B cell (primary cell): Measurements from ENCODE around the gene DNAJC9. TPM values are rescaled to one million over a fixed set of nuclear protein-coding genes. Genes with fewer than 3 reads are reported as not detected.
A peak's percentile ranks its signal among the peaks of the same experiment; 100 is the strongest.

Experiments used
- ATAC-seq: fragments of 200-7000 bp; cut with Tn5 transposase; one replicate; pipeline ENCODE4 v1.10.0; 2021; ENCODE audit warnings: low read depth, mild to moderate bottlenecking, moderate number of reproducible peaks, moderate library complexity
- CTCF ChIA-PET: fragments of 350-600 bp; sonication (Branson Sonifier 250); formaldehyde crosslinking; loops from one replicate; lab custom pipeline; 2021; ENCODE audit warnings: antibody characterized with exemption, inconsistent platforms; lab: Charles Lee
- POLR2A ChIA-PET: fragments of 350-600 bp; sonication (Branson Sonifier 250); formaldehyde crosslinking; loops from one replicate; lab custom pipeline; 2021; ENCODE audit warnings: antibody characterized with exemption; lab: Charles Lee
- DNase-seq: peaks from one replicate; pipeline ENCODE4 v3.0.0; 2013
- H2AFZ ChIP-seq: 2 replicates; pipeline ENCODE4 v1.6.1; 2012; ENCODE audit warnings: mild to moderate bottlenecking, low read depth, low read length; ENCODE audit not compliant: insufficient read depth, poor library complexity, severe bottlenecking
- H3K27ac ChIP-seq, 2 donors: 1 replicate in 1 of 2; 2 replicates in 1 of 2; pipeline ENCODE4 v1.5.1; 2012 to 2013; ENCODE audit warnings: low read length in 2 of 2, mild to moderate bottlenecking in 2 of 2, moderate library complexity in 1 of 2
- H3K27me3 ChIP-seq, 4 experiments: fragments of 200-600 bp in 1 of 4; sonication (generic) in 1 of 4; replicated peaks in 1 of 4; 1 replicate in 2 of 4; 2 replicates in 2 of 4; pipeline versions ENCODE4 v1.6.1 to v1.7.0; 2013 to 2016; ENCODE audit warnings: low read length in 3 of 4, mild to moderate bottlenecking in 2 of 4, mixed read lengths in 1 of 4, moderate library complexity in 1 of 4; ENCODE audit not compliant: insufficient read depth in 4 of 4, control insufficient read depth in 3 of 4; ENCODE audit errors: control extremely low read depth in 1 of 4
- H3K36me3 ChIP-seq, 2 experiments: replicated peaks in 1 of 2; 1 replicate in 1 of 2; 2 replicates in 1 of 2; pipeline versions ENCODE4 v1.6.1 to v1.7.1; 2013; ENCODE audit warnings: low read length in 1 of 2; ENCODE audit not compliant: insufficient read depth in 2 of 2, control insufficient read depth in 1 of 2; ENCODE audit errors: control extremely low read depth in 1 of 2, extremely low read depth in 1 of 2
- H3K4me1 ChIP-seq, 2 donors: fragments of 200-600 bp in 1 of 2; sonication (generic) in 1 of 2; 1 replicate in 1 of 2; 2 replicates in 1 of 2; pipeline versions ENCODE4 v1.5.1 to v1.6.1; 2013 to 2017; ENCODE audit warnings: low read length in 2 of 2; ENCODE audit not compliant: control insufficient read depth in 2 of 2, insufficient read depth in 2 of 2
- H3K4me2 ChIP-seq: replicated peaks from 2 replicates; pipeline ENCODE3; 2012; ENCODE audit warnings: mild to moderate bottlenecking, low read depth, low read length; ENCODE audit not compliant: poor library complexity, severe bottlenecking
- H3K4me3 ChIP-seq, 5 experiments: fragments of 200-600 bp in 1 of 5; sonication (generic) in 1 of 5; 1 replicate in 3 of 5; 2 replicates in 2 of 5; pipeline versions ENCODE4 v1.5.1 to v1.7.0; 2011 to 2016; ENCODE audit warnings: low read length in 4 of 5, mild to moderate bottlenecking in 4 of 5, low read depth in 2 of 5, control low read depth in 1 of 5, moderate library complexity in 1 of 5; ENCODE audit not compliant: insufficient read depth in 1 of 5; ENCODE audit errors: control extremely low read depth in 1 of 5, extremely low read depth in 1 of 5
- H3K79me2 ChIP-seq: fragments of 200-600 bp; sonication (generic); one replicate; pipeline ENCODE4 v1.6.0; 2016; ENCODE audit warnings: low read length; ENCODE audit not compliant: control insufficient read depth, insufficient read depth
- H3K9ac ChIP-seq: fragments of 200-600 bp; sonication (generic); 2 replicates; pipeline ENCODE4 v1.6.1; 2017; ENCODE audit warnings: mild to moderate bottlenecking, low read length, moderate library complexity
- H3K9me3 ChIP-seq, 3 donors: one replicate each; pipeline versions ENCODE4 v1.6.1 to v1.7.1; 2013; ENCODE audit warnings: low read length in 2 of 3; ENCODE audit not compliant: control insufficient read depth in 2 of 3, insufficient read depth in 1 of 3; ENCODE audit errors: control extremely low read depth in 1 of 3
- H4K20me1 ChIP-seq: 2 replicates; pipeline ENCODE4 v1.6.0; 2012; ENCODE audit warnings: mild to moderate bottlenecking, low read length; ENCODE audit not compliant: insufficient read depth, control insufficient read depth, poor library complexity, severe bottlenecking
- H3K27ac Mint-ChIP-seq: one replicate; pipeline ENCODE4 v1.8.0; 2021; ENCODE audit warnings: mixed read lengths
- H3K27me3 Mint-ChIP-seq: one replicate; pipeline ENCODE4 v1.8.0; 2021; ENCODE audit warnings: mixed read lengths
- H3K4me1 Mint-ChIP-seq: one replicate; pipeline ENCODE4 v1.8.0; 2021; ENCODE audit warnings: mixed read lengths
- H3K4me3 Mint-ChIP-seq: one replicate; pipeline ENCODE4 v1.8.0; 2021; ENCODE audit warnings: mixed read lengths
- H3K9me3 Mint-ChIP-seq: one replicate; pipeline ENCODE4 v1.8.0; 2022; ENCODE audit warnings: mixed read lengths; ENCODE audit not compliant: insufficient read depth
- CTCF ChIP-seq: fragments of 200-600 bp; IDR thresholded peaks from one replicate; pipeline ENCODE4 v1.8.0; 2022; ENCODE audit warnings: antibody characterized with exemption, mild to moderate bottlenecking
- EZH2 ChIP-seq: IDR thresholded peaks from 2 replicates; pipeline ENCODE4 v1.6.1; 2012; ENCODE audit warnings: borderline replicate concordance, low read depth, mild to moderate bottlenecking, moderate library complexity, low read length; ENCODE audit not compliant: insufficient read depth, poor library complexity, severe bottlenecking
- WGBS: methylation state at CpG from one replicate; pipeline ENCODE4 v1.1.5; 2013; ENCODE audit warnings: missing lambda C conversion rate; ENCODE audit not compliant: insufficient coverage; 5-methylcytosine and 5-hydroxymethylcytosine counted together
- intact Hi-C: fragments of 100-400 bp; cut with micrococcal nuclease; formaldehyde crosslinking; loops from one replicate; pipeline ENCODE4 v1.10.0; 2022
- polyA minus RNA-seq: library from RNA; depleted of rRNA, polyadenylated mRNA; stranded (reverse); fragments of >200 nt; gene quantifications from 2 replicates; pipeline ENCODE4 v1.2.3, GENCODE V29; 2012
- polyA plus RNA-seq: library from polyadenylated mRNA; depleted of rRNA; stranded (reverse); fragments of >200 nt; gene quantifications from 2 replicates; pipeline ENCODE4 v1.2.3, GENCODE V29; 2012
- total RNA-seq, 2 donors: library from RNA; stranded (reverse); fragments of 120-200 nt in 1 of 2; gene quantifications; 1 replicate in 1 of 2; 2 replicates in 1 of 2; pipeline versions ENCODE4 v1.2.3 to v1.2.4, GENCODE V29; 2013 to 2022

DNAJC9 gene
- total RNA-seq = 25.6 and 28.2 TPM in 2 replicates
- 27.0 TPM for total RNA-seq (2013)
- polyA plus RNA-seq = 11.8 and 15.8 TPM in 2 replicates
- 13.0 and 15.6 TPM in 2 replicates for polyA minus RNA-seq

GRCh38 chr10:73246646-73247508, at the start of gene DNAJC9:
Gene DNAJC9, minus strand, starts transcription at chr10:73247255. Its CDS starts 66 bp downstream, at chr10:73247189.
- H3K4me2 ChIP-seq = peak within 1 kb of the TSS; percentile 72
- ChIA-PET CTCF (interaction anchor here (1.4 kb wide), 1 partner anchor 150 kb away, joined by 3 read pairs; the partner anchor contains the start of gene P4HA1), POLR2A (interaction anchor here (0.6 to 2.0 kb wide), 3 partner anchors 150 to 210 kb away, joined by 5 to 7 read pairs (median 6); partner anchors contain the start of genes ANXA7 and P4HA1)
- peak within 1 kb of the TSS; percentile 85 to 86 for H3K27ac ChIP-seq
- peak within 1 kb of the TSS; percentile 94 for H3K27ac Mint-ChIP-seq
- DNase-seq = peak; percentile 97
- H3K79me2 ChIP-seq = peaks cover 49% of the 10 kb centered on the region
- H3K9ac ChIP-seq = peak within 1 kb of the TSS; percentile 82
- peak within 1 kb of the TSS; percentile 96 for H3K4me3 Mint-ChIP-seq
- no peak for TF ChIP-seq CTCF
- no peak for TF ChIP-seq EZH2
- H2AFZ ChIP-seq = peak within 1 kb of the TSS; percentile 85
- peak within 1 kb of the TSS; percentile 75 to 83 (median 79) for H3K4me3 ChIP-seq
- intact Hi-C loops = loop anchor here (1.0 to 10.0 kb wide), 6 partner anchors 79 to 892 kb away; partner anchors contain the start of genes ANXA7, CFAP70, DNAJB12 and ECD
- H3K36me3 ChIP-seq = peaks cover 0 to 15% of the 10 kb centered on the region in 2 experiments
- ATAC-seq = peak; percentile 86
- H3K27me3 ChIP-seq = no peaks in the 10 kb centered on the region
- peaks cover 24 to 27% of the 10 kb centered on the region in 2 donors for H3K4me1 ChIP-seq
- peaks cover 54% of the 10 kb centered on the region for H3K4me1 Mint-ChIP-seq
- no peaks in the 10 kb centered on the region for H3K9me3 ChIP-seq
- under 1% methylated on average over 78 of the region's 78 CpGs for WGBS
- H4K20me1 ChIP-seq = no peaks in the 10 kb centered on the region
- H3K9me3 Mint-ChIP-seq = no peaks in the 10 kb centered on the region
- H3K27me3 Mint-ChIP-seq = no peaks in the 10 kb centered on the region

- H2AFZ ChIP-seq = no peak overlapping the region
- no peaks in the 10 kb centered on the region for H3K9me3 Mint-ChIP-seq
- no peak overlapping the region for H3K9ac ChIP-seq
- TF ChIP-seq CTCF (no peak), EZH2 (no peak)
- ATAC-seq (no peak), DNase-seq (no peak)
- ChIA-PET POLR2A (no interaction called here), CTCF (no interaction called here)
- H4K20me1 ChIP-seq = no peaks in the 10 kb centered on the region
- H3K27ac ChIP-seq = no peak overlapping the region
- H3K9me3 ChIP-seq = peaks cover 0 to 7% (median 1%) of the 10 kb centered on the region in 3 donors
- H3K79me2 ChIP-seq = no peaks in the 10 kb centered on the region
- no peaks in the 10 kb centered on the region for H3K4me1 ChIP-seq
- WGBS = no CpG with 5 or more reads among the region's 3 CpGs
- H3K4me1 Mint-ChIP-seq = no peaks in the 10 kb centered on the region
- intact Hi-C loops = no loop called here
- H3K4me2 ChIP-seq = no peak overlapping the region
- H3K4me3 Mint-ChIP-seq = no peak overlapping the region
- H3K27me3 Mint-ChIP-seq = peaks cover 6% of the 10 kb centered on the region
- no peak overlapping the region for H3K4me3 ChIP-seq
- H3K36me3 ChIP-seq = no peaks in the 10 kb centered on the region
- no peak overlapping the region for H3K27ac Mint-ChIP-seq
- H3K27me3 ChIP-seq = no peaks in the 10 kb centered on the region
Observed at GRCh38 chr10:73293461-73293860, 46.4 kb upstream of the DNAJC9 start.
